Endothelial cell of umbilical vein (primary cell): ENCODE data around the gene PVRIG. TPM values are rescaled to one million over a fixed set of nuclear protein-coding genes. Genes with fewer than 3 reads are reported as not detected.
A peak's percentile ranks its signal among the peaks of the same experiment; 100 is the strongest.

Experiments
- BruUV-seq: library from RNA; stranded (reverse); fragments of 400-500 nt; replicated peaks from 2 replicates; lab custom pipeline; 2021; lab: Mats Ljungman, UMichigan
- CTCF ChIA-PET: fragments of 300-600, 350-600 bp; sonication (Branson Sonifier 250); formaldehyde crosslinking; loops from one replicate; lab custom pipeline; 2021; ENCODE audit warnings: antibody characterized with exemption, inconsistent platforms; lab: Charles Lee
- POLR2A ChIA-PET: fragments of 300-600, 350-600 bp; sonication (Branson Sonifier 250); formaldehyde crosslinking; loops from one replicate; lab custom pipeline; 2021; ENCODE audit warnings: antibody characterized with exemption, inconsistent platforms; lab: Charles Lee
- DNase-seq: peaks from one replicate; pipeline ENCODE4 v3.0.0-alpha.2; 2011; ENCODE audit warnings: low read depth, low spot score
- FAIRE-seq: peaks from 2 replicates; lab custom pipeline; 2011; peaks lifted over from hg19 to GRCh38; lab: Jason Lieb, UNC
- H2AFZ ChIP-seq: 2 replicates; pipeline ENCODE4 v1.6.0; 2012; ENCODE audit warnings: low read depth, low read length, control low read depth, inconsistent platforms
- H3K27ac ChIP-seq: 2 replicates; pipeline ENCODE4 v1.5.1; 2011; ENCODE audit warnings: low read depth, mild to moderate bottlenecking, control low read depth, low read length, moderate library complexity; ENCODE audit not compliant: insufficient read depth
- H3K27me3 ChIP-seq, 2 experiments: 2 replicates each; pipeline versions ENCODE4 v1.6.0 to v1.6.1; 2011; ENCODE audit warnings: low read length in 2 of 2, mixed read lengths in 1 of 2; ENCODE audit not compliant: control insufficient read depth in 2 of 2, insufficient read depth in 2 of 2
- H3K36me3 ChIP-seq, 2 experiments: 2 replicates in 1 of 2; 3 replicates in 1 of 2; pipeline ENCODE4 v1.5.1; 2011; ENCODE audit warnings: low read length in 2 of 2, mild to moderate bottlenecking in 1 of 2, moderate library complexity in 1 of 2; ENCODE audit not compliant: control insufficient read depth in 2 of 2, insufficient read depth in 2 of 2; ENCODE audit errors: extremely low read depth in 1 of 2
- H3K4me1 ChIP-seq: 3 replicates; pipeline ENCODE4 v1.5.1; 2011; ENCODE audit warnings: mild to moderate bottlenecking, low read length; ENCODE audit not compliant: control insufficient read depth, insufficient read depth; ENCODE audit errors: extremely low read depth
- H3K4me2 ChIP-seq: 2 replicates; pipeline ENCODE4 v1.6.1; 2011; ENCODE audit warnings: low read length, control low read depth, mixed read lengths; ENCODE audit not compliant: insufficient read depth
- H3K4me3 ChIP-seq, 3 experiments: fragments of 200-600 bp in 1 of 3; sonication (generic), shearing (Covaris generic) in 1 of 3; replicated peaks in 1 of 3; 2 replicates each; pipeline ENCODE4 v1.5.1; 2011 to 2016; ENCODE audit warnings: control low read depth in 3 of 3, low read length in 3 of 3, mild to moderate bottlenecking in 2 of 3, inconsistent platforms in 1 of 3, low read depth in 1 of 3, moderate library complexity in 1 of 3; ENCODE audit not compliant: insufficient read depth in 1 of 3
- H3K79me2 ChIP-seq: 2 replicates; pipeline ENCODE4 v1.6.0; 2012; ENCODE audit warnings: low read length, inconsistent platforms; ENCODE audit not compliant: control insufficient read depth, insufficient read depth
- H3K9ac ChIP-seq: replicated peaks from 2 replicates; pipeline ENCODE3; 2011; ENCODE audit warnings: low read length, control low read depth; ENCODE audit not compliant: insufficient read depth; ENCODE audit errors: extremely low read depth
- H3K9me1 ChIP-seq: replicated peaks from 3 replicates; pipeline ENCODE4 v1.6.0; 2011; ENCODE audit warnings: mild to moderate bottlenecking, low read length; ENCODE audit not compliant: control insufficient read depth, insufficient read depth; ENCODE audit errors: extremely low read depth
- H3K9me3 ChIP-seq: replicated peaks from 2 replicates; pipeline ENCODE4 v1.5.1; 2012; ENCODE audit warnings: low read length, inconsistent platforms; ENCODE audit not compliant: control insufficient read depth, insufficient read depth
- H4K20me1 ChIP-seq: replicated peaks from 2 replicates; pipeline ENCODE3; 2011; ENCODE audit warnings: mild to moderate bottlenecking, low read length; ENCODE audit not compliant: control insufficient read depth, insufficient read depth; ENCODE audit errors: extremely low read depth
- EZH2 ChIP-seq: IDR thresholded peaks from 2 replicates; pipeline ENCODE4 v1.6.1; 2012; ENCODE audit warnings: borderline replicate concordance, low read depth, mild to moderate bottlenecking, moderate library complexity, low read length, inconsistent platforms; ENCODE audit not compliant: severe bottlenecking
- FOS ChIP-seq: IDR thresholded peaks from 2 replicates; pipeline ENCODE4 v1.6.1; 2011; ENCODE audit warnings: mild to moderate bottlenecking, low read length, moderate library complexity, borderline replicate concordance; ENCODE audit not compliant: insufficient read depth
- GATA2 ChIP-seq: IDR thresholded peaks from 2 replicates; pipeline ENCODE4 v1.7.0; 2011; ENCODE audit warnings: low read depth, mild to moderate bottlenecking, moderate library complexity, mixed read lengths, low read length; ENCODE audit not compliant: insufficient read length, insufficient read depth
- JUN ChIP-seq: IDR thresholded peaks from 2 replicates; pipeline ENCODE4 v1.6.1; 2011; ENCODE audit warnings: borderline replicate concordance, low read depth; ENCODE audit not compliant: insufficient read length, insufficient read depth
- MYC ChIP-seq: IDR thresholded peaks from one replicate; pipeline ENCODE4 v1.6.1; 2011; ENCODE audit warnings: mild to moderate bottlenecking, low read depth, low read length
- POLR2A ChIP-seq: IDR thresholded peaks from 2 replicates; pipeline ENCODE4 v1.6.1; 2012; ENCODE audit warnings: low read depth, mild to moderate bottlenecking, control low read depth, low read length
- POLR2AphosphoS5 ChIP-seq: IDR thresholded peaks from 2 replicates; pipeline ENCODE4 v1.6.1; 2012; ENCODE audit warnings: low read depth, mild to moderate bottlenecking, control low read depth, low read length, moderate library complexity; ENCODE audit not compliant: insufficient read depth
- dilution Hi-C: fragments of 300-500 bp; cut with MboI; formaldehyde crosslinking; loops from one replicate; pipeline ENCODE4 v1.15.0; 2019; ENCODE audit warnings: low sequenced_read_pairs; ENCODE audit not compliant: extremely low pct_ligation_motif_present
- intact Hi-C: fragments of 100-400 bp; cut with micrococcal nuclease; formaldehyde crosslinking; loops from one replicate; pipeline ENCODE4 v1.10.0; 2022
- polyA plus RNA-seq, 4 experiments: library from polyadenylated mRNA; depleted of rRNA in 3 of 4; stranded (reverse) in 3 of 4; unstranded in 1 of 4; fragments of >200 nt; gene quantifications; 2 replicates each; pipeline versions ENCODE4 v1.2.1 to v1.2.3, GENCODE V29; 2011 to 2012; ENCODE audit warnings: missing spikeins in 1 of 4
- total RNA-seq: library from RNA; stranded (reverse); gene quantifications from 2 replicates; pipeline ENCODE4 v1.2.3, GENCODE V29; 2021
- TF ChIP-seq, protein P1 (sequence below), 2 donors: IDR thresholded peaks; 1 replicate in 1 of 2; 2 replicates in 1 of 2; pipeline ENCODE4 v1.5.1; 2011; ENCODE audit warnings: low read length in 2 of 2, mild to moderate bottlenecking in 2 of 2, moderate library complexity in 2 of 2, control low read depth in 1 of 2, inconsistent platforms in 1 of 2, low read depth in 1 of 2; ENCODE audit not compliant: insufficient read depth in 1 of 2; ENCODE audit errors: extremely low read depth in 1 of 2
- TF ChIP-seq, protein P2 (sequence below): IDR thresholded peaks from 2 replicates; pipeline ENCODE4 v1.6.1; 2011; ENCODE audit not compliant: insufficient read depth, insufficient read length

PVRIG gene
- total and polyA plus RNA-seq, 2 donors (not counting 3 experiments of a cell fraction or from before 2014, with no cell fraction given): 0.80 TPM; not detected in 1

DNA sequence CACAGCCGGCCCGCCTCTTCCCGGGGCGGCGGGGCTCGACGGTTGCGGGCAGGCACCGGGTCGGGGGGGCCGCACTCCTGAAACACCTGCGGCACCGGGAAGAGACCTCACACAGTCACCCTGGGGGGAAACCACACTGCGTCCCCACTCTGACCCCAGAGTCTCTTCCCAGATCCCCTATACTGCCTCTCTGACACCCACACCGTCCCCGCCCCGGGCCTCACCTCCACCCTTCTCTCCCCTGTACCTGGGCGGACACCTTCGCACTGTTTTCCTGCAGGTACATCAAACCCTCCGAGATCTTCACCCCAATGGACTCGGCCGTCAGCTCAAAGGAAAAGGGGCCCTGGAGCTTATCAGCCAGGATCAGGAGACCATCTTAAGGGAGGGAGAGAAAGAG lies 47.9 kb upstream of the PVRIG start:
- CTCF ChIA-PET: interaction anchor here (1.4 kb wide), 1 partner anchor 10 kb away, joined by 3 read pairs; no protein-coding TSS in a partner anchor
- Histone ChIP-seq H3K9ac (no peak overlapping the region), H4K20me1 (no peaks in the 10 kb centered on the region), H3K9me3 (no peaks in the 10 kb centered on the region), H3K27me3 (peaks cover 4 to 9% of the 10 kb centered on the region in 2 experiments), H3K4me1 (peaks cover 19% of the 10 kb centered on the region), H3K9me1 (no peaks in the 10 kb centered on the region), H3K4me3 (peak overlapping the region in 1 of 3 experiments; percentile 25), H3K36me3 (peaks cover 0 to 3% of the 10 kb centered on the region in 2 experiments), H2AFZ (no peak overlapping the region), H3K27ac (no peak overlapping the region), H3K4me2 (no peak overlapping the region), H3K79me2 (peaks cover 4% of the 10 kb centered on the region)
- FAIRE-seq: no peak
- TF ChIP-seq POLR2A (no peak), EZH2 (no peak), MYC (no peak), GATA2 (no peak), POLR2AphosphoS5 (no peak), FOS (no peak), JUN (no peak)
- TF ChIP-seq, protein P1, sequence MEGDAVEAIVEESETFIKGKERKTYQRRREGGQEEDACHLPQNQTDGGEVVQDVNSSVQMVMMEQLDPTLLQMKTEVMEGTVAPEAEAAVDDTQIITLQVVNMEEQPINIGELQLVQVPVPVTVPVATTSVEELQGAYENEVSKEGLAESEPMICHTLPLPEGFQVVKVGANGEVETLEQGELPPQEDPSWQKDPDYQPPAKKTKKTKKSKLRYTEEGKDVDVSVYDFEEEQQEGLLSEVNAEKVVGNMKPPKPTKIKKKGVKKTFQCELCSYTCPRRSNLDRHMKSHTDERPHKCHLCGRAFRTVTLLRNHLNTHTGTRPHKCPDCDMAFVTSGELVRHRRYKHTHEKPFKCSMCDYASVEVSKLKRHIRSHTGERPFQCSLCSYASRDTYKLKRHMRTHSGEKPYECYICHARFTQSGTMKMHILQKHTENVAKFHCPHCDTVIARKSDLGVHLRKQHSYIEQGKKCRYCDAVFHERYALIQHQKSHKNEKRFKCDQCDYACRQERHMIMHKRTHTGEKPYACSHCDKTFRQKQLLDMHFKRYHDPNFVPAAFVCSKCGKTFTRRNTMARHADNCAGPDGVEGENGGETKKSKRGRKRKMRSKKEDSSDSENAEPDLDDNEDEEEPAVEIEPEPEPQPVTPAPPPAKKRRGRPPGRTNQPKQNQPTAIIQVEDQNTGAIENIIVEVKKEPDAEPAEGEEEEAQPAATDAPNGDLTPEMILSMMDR (IDR thresholded peaks at IDR 0.05; ENCODE audit: extremely low read depth in 1 of 2, insufficient read depth in 1 of 2, low read depth in 1 of 2, low read length in 2 of 2): no peak
- TF ChIP-seq, protein P2, sequence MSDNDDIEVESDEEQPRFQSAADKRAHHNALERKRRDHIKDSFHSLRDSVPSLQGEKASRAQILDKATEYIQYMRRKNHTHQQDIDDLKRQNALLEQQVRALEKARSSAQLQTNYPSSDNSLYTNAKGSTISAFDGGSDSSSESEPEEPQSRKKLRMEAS: no peak
- POLR2A ChIA-PET: no interaction called here
- dilution Hi-C loops: no loop called here
- BruUV-seq: no TSS peak
- intact Hi-C loops: no loop called here
- DNase-seq: no peak
